ENCODE data around the gene KCNIP2. TPM values are rescaled to one million over a fixed set of nuclear protein-coding genes. Genes with fewer than 3 reads are reported as not detected.

KCNIP2 gene
- total RNA-seq, 1 experiment from 2014 or later, result 3.0 TPM

DNA sequence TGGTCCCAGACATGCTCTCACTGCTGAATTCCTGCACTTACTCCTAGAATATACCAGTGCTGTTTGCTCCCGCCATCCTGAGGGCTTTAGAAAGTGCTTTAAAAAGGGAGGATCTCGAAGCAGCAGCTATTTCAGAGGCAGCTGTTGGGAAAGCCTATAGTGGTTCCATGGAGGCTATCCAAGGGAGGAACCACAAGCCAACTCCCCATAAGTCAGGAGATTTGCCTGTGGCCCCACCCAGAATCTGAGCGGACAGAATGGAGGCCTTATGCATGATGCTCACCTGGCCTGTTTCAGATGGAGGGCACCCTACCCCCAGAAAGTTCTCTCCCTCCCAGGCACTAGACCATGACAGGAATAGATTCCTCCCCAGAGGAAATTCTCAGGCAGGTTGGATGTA is 2.3 kb upstream of the KCNIP2 start:
- H3K23me2 ChIP-seq (ENCODE audit: insufficient read length, low read depth, low read length, poor library complexity, severe bottlenecking), result peaks cover 7% of the 10 kb centered on the region
- Mint-ChIP-seq H3K4me3 (no peak overlapping the region; a peak in 1 of 5 replicates), H3K4me1 (peaks cover 28 to 45% of the 10 kb centered on the region in 2 experiments), H3K27me3 (ENCODE audit: low read depth) (peaks cover 32% of the 10 kb centered on the region), H3K27ac (no peak overlapping the region), H3K9me3 (no peaks in the 10 kb centered on the region), H3K36me3 (ENCODE audit: insufficient read depth in 1 of 3, low read depth in 3 of 3) (peaks cover 0 to 4% (median 0%) of the 10 kb centered on the region in 3 experiments; a peak in 1 of 7 replicates)
- H3K4me2 ChIP-seq (ENCODE audit: insufficient read depth, insufficient read length, low read length), result no peak overlapping the region
- no peak overlapping the region for H3K4ac ChIP-seq (ENCODE audit: low read depth, low read length)
- H3K9me3 ChIP-seq (ENCODE audit: control insufficient read depth, low read depth, low read length), result no peaks in the 10 kb centered on the region
- H2BK5ac ChIP-seq (ENCODE audit: insufficient read length, low read length), result no peak overlapping the region
- H3K9ac ChIP-seq (ENCODE audit: extremely low read depth, insufficient read length, low read length), result no peak overlapping the region
- TF ChIP-seq, protein P1, sequence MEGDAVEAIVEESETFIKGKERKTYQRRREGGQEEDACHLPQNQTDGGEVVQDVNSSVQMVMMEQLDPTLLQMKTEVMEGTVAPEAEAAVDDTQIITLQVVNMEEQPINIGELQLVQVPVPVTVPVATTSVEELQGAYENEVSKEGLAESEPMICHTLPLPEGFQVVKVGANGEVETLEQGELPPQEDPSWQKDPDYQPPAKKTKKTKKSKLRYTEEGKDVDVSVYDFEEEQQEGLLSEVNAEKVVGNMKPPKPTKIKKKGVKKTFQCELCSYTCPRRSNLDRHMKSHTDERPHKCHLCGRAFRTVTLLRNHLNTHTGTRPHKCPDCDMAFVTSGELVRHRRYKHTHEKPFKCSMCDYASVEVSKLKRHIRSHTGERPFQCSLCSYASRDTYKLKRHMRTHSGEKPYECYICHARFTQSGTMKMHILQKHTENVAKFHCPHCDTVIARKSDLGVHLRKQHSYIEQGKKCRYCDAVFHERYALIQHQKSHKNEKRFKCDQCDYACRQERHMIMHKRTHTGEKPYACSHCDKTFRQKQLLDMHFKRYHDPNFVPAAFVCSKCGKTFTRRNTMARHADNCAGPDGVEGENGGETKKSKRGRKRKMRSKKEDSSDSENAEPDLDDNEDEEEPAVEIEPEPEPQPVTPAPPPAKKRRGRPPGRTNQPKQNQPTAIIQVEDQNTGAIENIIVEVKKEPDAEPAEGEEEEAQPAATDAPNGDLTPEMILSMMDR (conservative IDR thresholded peaks at IDR 0.05), result no peak
- H2BK120ac ChIP-seq (ENCODE audit: low read depth, low read length, poor library complexity, severe bottlenecking), result no peak overlapping the region
- H3K23ac ChIP-seq (ENCODE audit: insufficient read length, low read depth, low read length), result no peak overlapping the region
- no peak overlapping the region for H2BK12ac ChIP-seq (ENCODE audit: insufficient read length, low read depth, low read length)
- no peak overlapping the region for H4K5ac ChIP-seq (ENCODE audit: insufficient read length, low read depth, low read length)
- no peak overlapping the region for H4K91ac ChIP-seq (ENCODE audit: insufficient read length, low read depth, low read length)
- no peak overlapping the region for H3K14ac ChIP-seq (ENCODE audit: insufficient read depth, low read length)
- no peak overlapping the region for H2AK5ac ChIP-seq (ENCODE audit: insufficient read length, low read length)
- H3K56ac ChIP-seq (ENCODE audit: insufficient read length, low read depth, low read length), result no peak overlapping the region
- no peaks in the 10 kb centered on the region for H3K79me2 ChIP-seq (ENCODE audit: insufficient read depth, low read length)
- H2BK15ac ChIP-seq (ENCODE audit: low read depth, low read length), result no peak overlapping the region
- H3K79me1 ChIP-seq (ENCODE audit: insufficient read depth, low read depth, low read length, poor library complexity, severe bottlenecking), result no peaks in the 10 kb centered on the region
- no peak overlapping the region for H3K27ac ChIP-seq (ENCODE audit: insufficient read length, low read depth, low read length)
- H3K18ac ChIP-seq (ENCODE audit: insufficient read length, low read depth, low read length), result no peak overlapping the region
- no peak overlapping the region for H2BK20ac ChIP-seq (ENCODE audit: low read depth, low read length, poor library complexity, severe bottlenecking)
- no peak overlapping the region for H3T11ph ChIP-seq (ENCODE audit: low read length)
- peaks cover 3% of the 10 kb centered on the region; the same call in 1 of the 2 replicates for H3K4me1 ChIP-seq (ENCODE audit: insufficient read depth, low read length)
- peaks cover 15% of the 10 kb centered on the region; the same call in 1 of the 2 replicates for H3K27me3 ChIP-seq (ENCODE audit: insufficient read depth, low read length)
- H2AFZ ChIP-seq (ENCODE audit: low read length), result no peak overlapping the region
- DNase-seq, result no peak
- WGBS (ENCODE audit: extremely low coverage, insufficient read length, low lambda C conversion rate), result no CpG with 5 or more reads among the region's 3 CpGs
- peaks cover 2% of the 10 kb centered on the region for H4K20me1 ChIP-seq (ENCODE audit: control insufficient read depth, insufficient read depth, insufficient read length)
- no peak overlapping the region for H4K8ac ChIP-seq (replicated peaks; ENCODE audit: insufficient read length, low read depth, low read length)

Measured in H9 (cell line).